OCI-LY3 (cell line): ENCODE measurements around the gene DCUN1D2.

Source experiments
- CTCF ChIP-seq: fragments of 200-600, 300-600 bp; sonication (generic); IDR thresholded peaks from 2 replicates; pipeline ENCODE4 v1.5.1; 2014; ENCODE audit warnings: antibody characterized with exemption, low read length, low read depth
- EZH2phosphoT487 ChIP-seq: fragments of 200-600 bp; shearing (Covaris generic); IDR thresholded peaks from 2 replicates; pipeline ENCODE4 v1.6.1; 2018; ENCODE audit warnings: antibody characterized with exemption, mixed run types, low read depth

DNA sequence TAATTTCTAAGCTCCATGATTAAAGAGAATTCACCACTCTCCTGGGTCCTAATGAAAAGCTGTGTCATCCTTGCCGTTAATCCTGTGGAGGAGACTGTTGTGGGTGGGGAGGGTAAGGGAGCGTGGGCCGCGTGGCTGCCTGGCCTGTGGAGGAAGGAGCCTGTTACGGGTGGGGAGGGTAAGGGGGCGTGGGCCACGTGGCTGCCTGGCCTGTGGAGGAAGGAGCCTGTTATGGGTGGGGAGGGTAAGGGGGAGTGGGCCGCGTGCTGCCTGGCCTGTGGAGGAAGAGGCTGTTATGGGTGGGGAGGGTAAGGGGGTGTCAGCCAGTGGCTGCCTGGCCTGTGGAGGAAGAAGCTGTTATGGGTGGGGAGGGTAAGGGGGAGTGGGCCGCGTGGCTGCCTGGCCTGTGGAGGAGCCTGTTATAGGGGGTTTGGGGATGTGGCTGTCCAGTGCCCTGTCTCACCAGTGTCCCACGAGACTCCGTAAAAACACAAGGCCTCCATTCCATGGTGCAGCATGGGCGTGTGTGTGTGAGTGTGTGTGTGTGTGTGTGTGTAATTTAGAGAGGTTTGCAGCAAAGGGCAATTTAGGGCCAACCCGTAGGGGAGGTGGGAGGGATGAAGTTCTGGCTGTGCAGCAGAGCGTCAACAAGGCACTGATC, 15.6 kb upstream of the DCUN1D2 start:
- TF ChIP-seq CTCF: no peak
- TF ChIP-seq EZH2phosphoT487: no peak
